GM12801 (cell line): ENCODE measurements around the gene CDK10.

Source experiments
- TF ChIP-seq, protein P1 (sequence below): IDR thresholded peaks from one replicate; pipeline ENCODE4 v1.5.1; 2011; ENCODE audit warnings: control low read depth; ENCODE audit not compliant: insufficient read length; ENCODE audit errors: extremely low read depth

Gene CDK10

DNA sequence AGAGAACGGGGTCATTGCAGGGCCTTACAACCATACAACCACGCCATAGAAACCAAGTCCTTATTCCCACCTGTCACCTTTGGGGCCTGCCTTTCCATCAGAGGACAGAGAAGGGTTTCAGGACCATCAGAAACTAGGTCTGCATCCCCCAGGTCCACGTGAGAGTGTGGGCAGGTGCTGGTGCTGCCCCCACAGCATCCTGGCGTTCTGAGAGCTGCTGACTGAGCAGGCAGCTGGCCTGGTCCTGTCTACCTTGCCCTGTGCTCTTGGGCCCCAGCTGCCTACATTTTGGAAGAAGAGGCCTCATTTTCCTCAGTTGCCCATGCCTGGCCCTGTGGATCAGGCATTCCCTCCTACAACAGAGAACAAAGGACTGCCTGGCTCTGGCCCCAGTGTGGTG is 56.5 kb downstream of the CDK10 start:
- TF ChIP-seq, protein P1, sequence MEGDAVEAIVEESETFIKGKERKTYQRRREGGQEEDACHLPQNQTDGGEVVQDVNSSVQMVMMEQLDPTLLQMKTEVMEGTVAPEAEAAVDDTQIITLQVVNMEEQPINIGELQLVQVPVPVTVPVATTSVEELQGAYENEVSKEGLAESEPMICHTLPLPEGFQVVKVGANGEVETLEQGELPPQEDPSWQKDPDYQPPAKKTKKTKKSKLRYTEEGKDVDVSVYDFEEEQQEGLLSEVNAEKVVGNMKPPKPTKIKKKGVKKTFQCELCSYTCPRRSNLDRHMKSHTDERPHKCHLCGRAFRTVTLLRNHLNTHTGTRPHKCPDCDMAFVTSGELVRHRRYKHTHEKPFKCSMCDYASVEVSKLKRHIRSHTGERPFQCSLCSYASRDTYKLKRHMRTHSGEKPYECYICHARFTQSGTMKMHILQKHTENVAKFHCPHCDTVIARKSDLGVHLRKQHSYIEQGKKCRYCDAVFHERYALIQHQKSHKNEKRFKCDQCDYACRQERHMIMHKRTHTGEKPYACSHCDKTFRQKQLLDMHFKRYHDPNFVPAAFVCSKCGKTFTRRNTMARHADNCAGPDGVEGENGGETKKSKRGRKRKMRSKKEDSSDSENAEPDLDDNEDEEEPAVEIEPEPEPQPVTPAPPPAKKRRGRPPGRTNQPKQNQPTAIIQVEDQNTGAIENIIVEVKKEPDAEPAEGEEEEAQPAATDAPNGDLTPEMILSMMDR = no peak

DNA sequence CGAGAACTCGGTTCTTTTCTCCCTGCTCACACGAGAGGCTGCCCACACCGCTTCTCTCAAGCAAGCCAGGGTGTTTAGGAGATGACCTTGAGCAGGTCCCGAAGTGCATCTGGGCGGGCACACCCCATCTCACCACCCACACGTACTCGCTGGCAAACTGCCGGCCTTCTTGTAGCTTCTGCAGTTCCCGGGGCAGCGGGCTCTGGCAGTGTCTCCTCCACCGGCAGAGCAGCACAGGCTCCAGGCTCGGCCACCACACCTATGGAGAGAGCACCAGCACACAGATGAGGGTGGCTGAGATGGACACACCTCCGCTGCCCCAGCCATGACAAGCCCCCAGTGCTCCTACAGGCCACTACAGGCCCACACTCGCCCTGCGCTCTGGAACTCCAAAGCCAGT is 58.3 kb downstream of the CDK10 start:
- TF ChIP-seq, protein P1 = no peak
